GM19099 (cell line): Measurements from ENCODE around the gene TGFBR1.

ENCODE experiments used
- POLR2A ChIP-seq: IDR thresholded peaks from 3 replicates; pipeline ENCODE4 v1.6.1; 2011; ENCODE audit warnings: low read depth; ENCODE audit not compliant: insufficient read length; ENCODE audit errors: extremely low read depth

Gene TGFBR1

DNA sequence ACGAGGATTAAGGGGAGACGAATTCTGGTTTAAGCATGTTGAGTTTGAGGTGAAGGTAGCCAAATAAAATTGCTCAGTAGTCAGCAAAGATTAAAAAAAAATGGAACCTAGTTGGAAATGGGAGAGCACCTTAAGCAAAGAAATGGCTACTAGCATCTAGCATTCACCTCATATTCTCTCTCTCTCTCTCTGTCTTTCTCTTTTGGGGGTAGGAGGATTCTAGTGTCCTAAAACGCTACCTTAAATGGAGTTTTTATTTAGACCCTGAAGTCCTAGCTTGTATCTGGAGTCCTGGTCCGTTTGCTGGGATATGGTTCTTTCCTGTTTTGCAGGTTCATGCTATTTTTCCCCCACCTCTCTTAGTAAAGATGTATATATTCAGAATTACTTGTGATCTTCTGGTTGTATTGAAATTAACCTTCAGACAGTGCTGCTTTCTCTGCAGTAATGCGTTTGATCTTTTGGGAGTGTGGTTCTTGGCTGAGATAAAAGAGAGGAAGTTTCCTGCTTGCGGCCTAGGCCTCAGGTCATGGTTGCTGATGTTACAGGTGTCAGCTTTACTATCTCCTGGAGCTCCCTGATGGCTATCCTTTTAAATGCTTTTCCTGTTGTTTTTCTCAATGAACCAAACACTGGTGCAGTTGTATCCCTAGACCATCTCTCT is 8.0 kb downstream of the TGFBR1 start:
- TF ChIP-seq POLR2A = no peak

DNA sequence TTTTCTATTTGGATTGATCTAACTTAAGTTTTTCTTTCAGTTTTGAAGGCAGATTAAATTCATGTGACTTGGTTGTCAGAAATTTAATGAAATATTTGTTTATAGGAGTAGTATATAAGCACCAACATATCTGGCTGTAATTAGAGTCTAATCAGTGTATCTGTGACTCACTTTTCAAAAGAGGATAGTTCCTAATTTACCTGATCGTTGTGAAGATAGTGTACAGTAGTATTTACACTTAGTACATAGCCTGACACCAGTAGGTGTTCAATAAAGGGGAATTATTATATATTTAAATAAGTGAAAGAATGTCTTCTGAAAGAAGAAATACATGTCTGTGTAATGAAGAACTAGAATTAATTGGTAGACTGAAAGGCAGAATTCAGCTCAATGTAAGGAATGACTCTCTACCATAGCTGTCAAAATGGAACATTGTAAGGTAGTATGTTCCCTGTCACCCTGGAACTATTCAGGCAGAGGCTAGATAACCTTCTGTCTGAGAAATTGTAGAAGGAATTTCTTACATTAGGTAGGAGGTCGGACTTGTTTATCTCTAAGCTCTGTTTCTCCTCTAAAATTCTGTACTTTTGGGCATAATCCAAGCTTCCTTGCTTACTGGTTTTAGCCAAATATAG is 8.6 kb downstream of the TGFBR1 start:
- TF ChIP-seq POLR2A = no peak

DNA sequence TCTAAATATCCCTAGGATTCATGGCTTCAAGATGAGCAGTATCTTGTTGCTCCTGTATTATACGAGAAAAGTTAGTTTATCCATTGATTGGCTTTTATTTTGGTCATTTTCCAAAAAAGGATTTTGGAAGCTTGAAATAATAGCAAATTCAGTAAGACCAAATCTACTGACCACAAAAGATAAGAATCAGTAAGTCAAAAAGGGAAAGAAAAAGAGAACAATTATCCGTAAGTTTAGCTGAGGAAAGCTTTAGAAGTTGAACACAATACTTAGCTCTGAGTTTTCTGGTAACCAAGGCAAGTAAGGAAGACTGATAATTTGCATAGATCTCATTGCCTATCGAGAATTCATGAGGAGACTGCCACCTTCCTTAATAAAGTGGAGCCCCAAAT is 9.1 kb downstream of the TGFBR1 start:
- TF ChIP-seq POLR2A = no peak

DNA sequence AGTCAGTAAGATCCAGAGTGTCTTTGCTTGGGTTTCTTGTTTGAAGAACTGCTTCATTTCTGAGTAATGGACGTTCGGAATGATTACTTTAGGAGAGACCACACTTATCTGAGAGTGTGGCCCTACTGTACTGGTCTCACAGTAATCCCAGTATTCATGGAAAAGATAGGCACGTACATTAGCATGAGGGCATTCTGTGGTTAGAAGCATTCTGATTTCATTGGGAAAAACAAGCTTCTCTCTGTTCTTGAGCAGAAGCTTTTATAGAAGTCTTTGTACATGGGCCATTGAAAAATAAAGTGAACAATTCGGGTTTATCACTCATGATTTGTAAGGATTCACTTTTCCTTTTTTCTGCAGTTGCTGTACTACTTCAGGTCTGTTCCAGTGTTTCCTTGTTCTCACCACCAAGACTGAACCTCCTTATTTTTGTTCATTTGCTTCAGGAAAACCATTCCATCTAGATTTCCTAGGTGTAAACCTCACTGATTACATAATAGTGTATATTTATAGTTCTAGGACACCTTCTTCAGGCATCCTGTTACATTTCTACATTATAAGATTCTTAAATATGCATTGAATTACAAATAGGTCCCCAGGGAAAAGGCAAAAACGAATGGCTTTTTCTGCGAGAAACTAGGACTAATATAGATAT is 10.1 kb downstream of the TGFBR1 start:
- TF ChIP-seq POLR2A = no peak

DNA sequence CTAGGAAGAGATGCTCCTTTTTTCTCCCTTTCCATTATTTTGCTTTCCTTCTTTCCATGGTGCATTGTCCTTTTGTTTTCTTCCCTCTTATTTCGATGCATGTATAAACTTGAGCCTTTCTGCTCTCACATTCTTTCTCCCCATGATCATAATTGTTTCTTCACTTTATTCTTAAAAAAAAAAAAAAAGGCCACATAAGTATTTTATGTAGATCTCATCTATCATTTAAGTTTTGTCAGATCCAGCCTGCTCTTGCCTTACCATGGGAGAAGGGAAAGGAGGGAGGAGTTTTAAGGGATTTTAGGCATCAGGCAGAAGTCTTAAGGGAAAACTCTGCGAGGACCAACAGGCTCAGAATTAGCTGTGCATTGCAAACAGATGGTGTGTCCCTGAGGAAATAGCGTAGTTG is 11.1 kb downstream of the TGFBR1 start:
- TF ChIP-seq POLR2A = no peak

DNA sequence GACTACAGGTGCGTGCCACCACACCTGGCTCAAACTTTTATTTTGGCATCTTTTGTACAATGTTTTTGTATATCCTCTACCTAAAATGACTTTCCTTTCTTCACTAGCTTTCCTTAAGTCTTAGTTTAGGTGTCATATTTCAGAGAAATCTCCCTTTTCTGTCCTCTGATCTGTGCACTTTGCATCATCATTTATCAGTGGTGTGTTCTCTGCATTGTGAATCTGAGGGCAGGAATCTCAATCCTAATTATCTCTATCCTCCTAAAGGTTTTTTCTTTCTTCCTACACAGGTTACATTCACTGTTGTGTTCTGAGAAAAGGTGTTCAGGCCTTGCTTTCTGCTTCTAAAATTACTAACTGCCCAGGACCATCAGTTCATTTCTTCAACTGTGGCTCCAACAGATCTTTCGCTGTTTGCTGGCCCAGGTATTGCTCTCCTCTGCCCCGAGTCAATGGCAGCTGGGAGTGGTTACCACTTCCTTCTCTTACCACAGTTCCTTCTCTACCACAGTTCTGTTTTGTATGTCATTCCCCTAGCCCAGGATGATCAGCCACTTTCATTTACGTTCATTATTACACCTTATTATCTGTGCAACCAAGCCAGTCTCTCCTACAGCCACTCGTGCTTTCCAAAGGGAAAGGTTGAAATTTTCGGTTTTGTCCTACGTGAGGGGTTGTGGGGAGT is 14.0 kb downstream of the TGFBR1 start:
- TF ChIP-seq POLR2A = no peak

DNA sequence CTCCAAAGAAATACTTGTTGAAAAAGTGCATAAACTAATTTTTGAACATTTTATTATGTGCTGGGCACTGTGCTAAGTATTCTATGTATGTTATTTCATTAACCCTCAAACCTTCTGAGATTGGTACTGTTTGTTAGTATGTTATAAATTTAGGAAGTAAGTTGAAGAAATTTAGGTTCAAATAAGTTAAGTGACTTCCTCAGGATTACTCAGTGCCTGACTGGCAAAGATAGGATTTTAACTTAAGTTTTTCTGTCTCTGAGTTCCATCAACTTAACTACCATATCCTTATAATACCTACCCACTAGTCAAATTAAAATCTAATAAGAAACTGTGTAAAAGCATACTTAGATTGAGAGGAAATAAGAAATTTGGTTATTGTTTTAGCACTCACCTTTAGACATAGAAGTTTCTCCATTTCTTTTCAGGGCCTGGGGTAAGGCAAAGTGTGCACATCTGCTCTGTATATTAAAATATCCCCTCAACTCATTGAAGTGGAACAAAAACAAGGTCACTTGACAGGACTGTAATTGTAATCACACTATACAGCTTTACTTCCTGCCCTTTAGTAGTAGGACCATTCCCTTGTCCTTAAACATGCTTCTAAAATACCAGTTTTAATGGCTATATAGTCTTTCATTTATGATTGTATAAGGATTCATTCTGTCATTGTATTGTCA is 15.2 kb downstream of the TGFBR1 start:
- TF ChIP-seq POLR2A = no peak

DNA sequence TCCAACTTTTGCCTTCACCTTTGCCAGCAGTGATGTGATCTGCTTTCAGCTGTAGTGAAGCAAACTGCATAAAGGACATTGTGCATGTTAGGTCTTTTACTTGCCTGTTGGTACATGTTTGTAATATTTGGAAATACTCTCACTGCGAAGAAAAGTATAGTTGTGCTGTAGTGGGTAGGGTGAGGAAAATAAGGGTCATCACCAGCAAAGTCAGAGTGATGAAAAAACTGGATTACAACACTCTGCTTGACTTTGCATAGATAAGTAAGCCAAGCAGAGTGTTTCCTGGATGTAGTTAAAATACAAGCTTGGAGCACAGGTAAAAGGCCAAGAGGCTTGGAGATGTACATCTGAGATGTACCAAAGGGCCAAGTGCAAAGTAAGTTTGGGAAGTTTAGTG is 16.7 kb downstream of the TGFBR1 start:
- TF ChIP-seq POLR2A = no peak

DNA sequence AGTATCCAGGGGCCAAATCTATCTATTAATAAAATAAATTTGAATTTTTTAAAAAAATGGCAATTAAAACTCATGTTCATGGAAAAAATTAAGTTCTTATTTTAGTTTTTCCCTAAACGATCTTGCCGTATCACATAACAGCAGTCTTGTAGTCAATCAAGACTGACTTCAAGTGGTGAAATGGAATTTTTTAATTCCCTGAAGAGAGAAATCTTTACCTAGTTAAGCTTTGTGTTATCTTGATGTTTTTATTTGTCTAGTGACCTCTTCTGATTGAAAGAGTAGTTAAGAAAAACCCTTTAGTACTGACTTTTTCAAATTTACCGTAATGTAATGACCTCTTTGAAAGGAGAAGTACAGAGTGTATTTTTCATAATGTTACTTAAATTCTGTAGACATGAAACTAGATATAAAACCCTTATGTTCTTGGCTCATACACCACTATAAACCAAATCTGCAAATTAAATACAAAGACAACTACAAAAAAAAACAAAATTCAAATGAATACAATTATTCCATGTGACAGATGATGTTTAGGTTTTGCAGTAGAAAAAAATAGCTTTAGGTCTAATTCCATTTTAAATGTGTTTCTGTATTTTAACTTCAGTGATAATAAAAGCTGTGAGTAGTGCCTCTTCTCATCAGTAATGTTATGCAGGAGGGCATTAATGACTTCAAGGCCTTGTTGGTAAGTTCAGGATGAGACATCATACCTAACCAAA is 19.8 kb downstream of the TGFBR1 start:
- no peak for TF ChIP-seq POLR2A

DNA sequence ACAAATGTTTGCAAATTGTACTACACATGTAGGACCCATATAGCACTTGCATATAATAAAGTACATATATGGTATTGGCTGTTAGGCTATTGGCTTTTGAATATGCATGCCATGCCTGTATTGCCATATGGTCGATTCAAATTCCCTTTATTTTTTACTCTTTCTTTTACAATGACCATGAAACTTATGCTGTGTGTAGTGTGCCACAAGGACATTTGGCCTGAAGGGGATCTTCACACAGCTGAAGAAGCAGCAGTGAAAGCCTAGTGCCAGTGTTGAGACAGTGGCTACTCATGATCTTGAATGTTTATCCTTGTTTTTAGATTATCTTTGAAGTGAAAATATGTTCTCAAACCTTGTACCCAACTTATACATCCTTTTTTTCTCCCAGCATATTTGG is 20.5 kb downstream of the TGFBR1 start:
- TF ChIP-seq POLR2A = no peak

DNA sequence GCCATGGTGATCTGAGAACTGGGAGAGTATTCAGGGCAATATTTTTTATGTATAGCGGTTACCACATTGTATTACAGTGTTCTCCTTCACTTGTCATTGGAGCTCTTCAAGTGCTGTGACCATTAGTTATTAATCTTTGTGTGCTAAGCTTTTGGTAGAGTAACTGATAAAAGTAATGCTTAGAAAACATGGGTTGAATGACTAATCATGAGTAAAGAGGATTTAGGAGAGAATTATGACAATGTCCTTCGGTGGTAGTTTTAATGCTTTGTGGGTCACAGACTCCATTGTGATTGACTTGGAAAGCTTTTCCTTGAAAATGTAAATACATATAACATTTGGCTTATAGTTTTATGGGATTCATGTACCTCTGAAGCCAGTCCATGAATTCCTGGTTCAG is 21.4 kb downstream of the TGFBR1 start:
- TF ChIP-seq POLR2A = no peak

DNA sequence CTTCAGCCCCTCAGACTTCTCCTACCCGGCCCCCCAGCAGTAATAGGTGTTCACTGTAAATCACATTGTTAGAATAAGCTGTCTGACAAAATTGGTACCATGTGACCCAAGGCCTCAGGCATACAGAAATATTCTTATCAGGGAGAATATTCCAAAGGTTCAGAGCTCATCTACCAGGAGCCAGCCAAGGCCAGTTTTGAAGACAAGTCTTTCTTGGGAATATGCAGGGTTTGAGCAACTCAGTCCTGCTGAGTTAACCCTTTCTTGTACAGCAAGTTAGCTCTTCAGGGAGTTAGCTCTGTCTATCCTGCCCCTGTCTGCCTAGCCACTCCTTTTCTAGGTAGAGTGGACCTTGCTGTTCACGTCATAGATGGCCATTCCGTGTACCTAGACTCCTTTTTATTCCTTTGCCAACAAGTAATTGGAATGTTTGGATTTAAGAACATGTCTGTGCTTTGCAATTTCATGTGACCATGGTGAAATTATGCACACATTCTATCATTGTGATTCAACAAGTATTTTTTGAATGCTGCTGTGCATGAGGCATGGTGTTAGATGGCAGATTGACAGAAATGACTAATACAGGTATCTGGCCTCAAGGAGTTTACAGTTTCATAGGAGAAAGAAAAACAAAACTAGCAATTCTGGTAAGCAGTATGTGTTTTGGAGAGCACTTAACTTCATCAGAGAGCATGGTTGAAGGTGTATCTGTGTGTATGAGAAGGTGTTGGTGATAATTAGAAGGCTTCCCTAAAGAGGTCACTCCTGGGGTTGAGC is 22.6 kb downstream of the TGFBR1 start:
- no peak for TF ChIP-seq POLR2A

DNA sequence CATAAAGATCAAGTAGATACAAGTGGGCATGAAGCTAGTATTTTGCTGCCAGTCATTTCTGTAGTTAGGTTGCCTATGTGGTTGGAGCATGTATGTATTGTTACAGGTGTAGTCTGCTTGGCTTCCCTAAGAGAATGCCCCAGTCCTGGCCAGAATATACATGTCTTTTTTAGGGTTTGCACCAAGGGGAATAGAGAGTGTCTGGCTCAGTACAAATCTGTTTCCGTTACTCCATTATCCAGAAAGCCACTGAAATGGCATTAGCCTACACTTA is 23.2 kb downstream of the TGFBR1 start:
- TF ChIP-seq POLR2A = no peak

DNA sequence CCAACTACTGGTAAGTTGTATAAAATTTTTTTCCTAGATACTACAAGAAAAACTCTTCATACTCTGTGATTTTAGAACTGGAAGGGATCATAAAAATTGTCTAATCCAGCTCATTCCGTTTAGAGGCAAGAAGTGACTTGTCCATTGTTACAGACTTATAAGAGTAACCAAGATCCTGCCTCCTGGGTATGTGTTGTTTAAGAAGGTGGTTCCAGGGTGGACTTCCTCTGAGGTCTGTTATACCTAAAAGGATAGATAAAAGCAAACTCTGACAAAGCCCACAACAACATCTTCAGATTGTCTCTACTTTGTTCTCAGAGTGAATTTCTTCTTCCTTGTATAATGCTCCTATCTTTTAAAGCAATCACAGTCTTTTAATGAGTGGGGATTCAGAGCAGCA is 24.2 kb downstream of the TGFBR1 start:
- TF ChIP-seq POLR2A = no peak
